SKM-1 (cell line): ENCODE data around the gene KIF17.
"Not testable (repeated sequence)": the region's sequence is repeated elsewhere in the genome, so short reads cannot be mapped to it uniquely, and the experiment has no call there.

ENCODE experiments used
- DNase-seq: peaks from one replicate; lab custom pipeline; 2025; ENCODE audit not compliant: unreplicated experiment; lab: John Stamatoyannopoulos, UW

Gene KIF17

GRCh38 chr1:20727746-20728316 is 10.0 kb upstream of the KIF17 start:
- no peak for DNase-seq

GRCh38 chr1:20726932-20727745 is 9.3 kb upstream of the KIF17 start:
- DNase-seq: no peak

GRCh38 chr1:20726118-20726911 is 8.5 kb upstream of the KIF17 start:
- no peak for DNase-seq

- no peak for DNase-seq
These were observed 7.6 kb upstream of the KIF17 start for GRCh38 chr1:20725189-20726117.

- no peak for DNase-seq
These were observed 6.8 kb upstream of the KIF17 start for GRCh38 chr1:20724364-20725188.

GRCh38 chr1:20723537-20724363 is 5.9 kb upstream of the KIF17 start:
- DNase-seq: no peak

GRCh38 chr1:20723159-20723536 is 5.3 kb upstream of the KIF17 start:
- DNase-seq: no peak

- no peak for DNase-seq
These were observed 3.6 kb upstream of the KIF17 start for GRCh38 chr1:20721117-20722061.

- no peak for DNase-seq
These were observed 2.9 kb upstream of the KIF17 start for GRCh38 chr1:20720631-20721091.

GRCh38 chr1:20719871-20720620 is 2.2 kb upstream of the KIF17 start:
- DNase-seq: no peak

- no peak for DNase-seq
These were observed 1.5 kb upstream of the KIF17 start for GRCh38 chr1:20719261-20719660.

- DNase-seq: not testable (repeated sequence)
These were observed 606 bp upstream of the KIF17 start for GRCh38 chr1:20718343-20718882.

GRCh38 chr1:20716232-20716631 is 1.6 kb downstream of the KIF17 start:
- DNase-seq: no peak

GRCh38 chr1:20715406-20715805 is 2.4 kb downstream of the KIF17 start:
- no peak for DNase-seq

- no peak for DNase-seq
These were observed 4.4 kb downstream of the KIF17 start for GRCh38 chr1:20713440-20713839.

- DNase-seq: no peak
These were observed 5.6 kb downstream of the KIF17 start for GRCh38 chr1:20712215-20712577.
